ENCODE measurements around the gene METTL2B.
"Not testable (repeated sequence)": the region's sequence is repeated elsewhere in the genome, so short reads cannot be mapped to it uniquely, and the experiment has no call there.

METTL2B gene

GRCh38 chr7:128476402-128477335 lies at the start of gene METTL2B:
Gene METTL2B, plus strand, starts transcription at chr7:128476748. Its CDS starts 18 bp downstream, at chr7:128476766.
- peak within 1 kb of the TSS; percentile 83 for H3K9ac ChIP-seq (ENCODE audit: low read depth, low read length)
- H3K9me3 ChIP-seq (ENCODE audit: control insufficient read depth, insufficient read depth, low read length); H3K36me3 ChIP-seq (ENCODE audit: control insufficient read depth, insufficient read depth, low read length); H3K27me3 ChIP-seq (ENCODE audit: control insufficient read depth, insufficient read depth, low read length); H3K4me1 ChIP-seq (ENCODE audit: control insufficient read depth, insufficient read depth, low read length): not testable (repeated sequence)
- peak within 1 kb of the TSS; percentile 82 for H3K4me3 ChIP-seq (ENCODE audit: low read depth, low read length)

- H3K27me3 ChIP-seq (ENCODE audit: control insufficient read depth, insufficient read depth, low read length) = peaks cover 7% of the 10 kb centered on the region
- no peak overlapping the region for H3K4me3 ChIP-seq (ENCODE audit: low read depth, low read length)
- peaks cover 11% of the 10 kb centered on the region for H3K4me1 ChIP-seq (ENCODE audit: control insufficient read depth, insufficient read depth, low read length)
- no peaks in the 10 kb centered on the region for H3K9me3 ChIP-seq (ENCODE audit: control insufficient read depth, insufficient read depth, low read length)
- H3K9ac ChIP-seq (ENCODE audit: low read depth, low read length) = no peak overlapping the region
- H3K36me3 ChIP-seq (ENCODE audit: control insufficient read depth, insufficient read depth, low read length) = no peaks in the 10 kb centered on the region
Measured at GRCh38 chr7:128427289-128427891, 49.2 kb upstream of the METTL2B start.

GRCh38 chr7:128430207-128430606 lies 46.3 kb upstream of the METTL2B start:
- Histone ChIP-seq H3K9ac (ENCODE audit: low read depth, low read length) (no peak overlapping the region), H3K27me3 (ENCODE audit: control insufficient read depth, insufficient read depth, low read length) (no peaks in the 10 kb centered on the region), H3K36me3 (ENCODE audit: control insufficient read depth, insufficient read depth, low read length) (no peaks in the 10 kb centered on the region), H3K4me3 (ENCODE audit: low read depth, low read length) (no peak overlapping the region), H3K4me1 (ENCODE audit: control insufficient read depth, insufficient read depth, low read length) (peaks cover 16% of the 10 kb centered on the region), H3K9me3 (ENCODE audit: control insufficient read depth, insufficient read depth, low read length) (no peaks in the 10 kb centered on the region)

GRCh38 chr7:128431221-128431620 lies 45.3 kb upstream of the METTL2B start:
- H3K9me3 ChIP-seq (ENCODE audit: control insufficient read depth, insufficient read depth, low read length) = no peaks in the 10 kb centered on the region
- no peak overlapping the region for H3K9ac ChIP-seq (ENCODE audit: low read depth, low read length)
- peaks cover 24% of the 10 kb centered on the region for H3K4me1 ChIP-seq (ENCODE audit: control insufficient read depth, insufficient read depth, low read length)
- no peak overlapping the region for H3K4me3 ChIP-seq (ENCODE audit: low read depth, low read length)
- no peaks in the 10 kb centered on the region for H3K27me3 ChIP-seq (ENCODE audit: control insufficient read depth, insufficient read depth, low read length)
- H3K36me3 ChIP-seq (ENCODE audit: control insufficient read depth, insufficient read depth, low read length) = no peaks in the 10 kb centered on the region

- Histone ChIP-seq H3K4me3 (ENCODE audit: low read depth, low read length) (no peak overlapping the region), H3K9ac (ENCODE audit: low read depth, low read length) (no peak overlapping the region), H3K4me1 (ENCODE audit: control insufficient read depth, insufficient read depth, low read length) (peaks cover 24% of the 10 kb centered on the region)
Measured at GRCh38 chr7:128431754-128432153, 44.8 kb upstream of the METTL2B start.

GRCh38 chr7:128434413-128435326 lies 41.9 kb upstream of the METTL2B start:
- Histone ChIP-seq H3K9me3 (ENCODE audit: control insufficient read depth, insufficient read depth, low read length) (no peaks in the 10 kb centered on the region), H3K9ac (ENCODE audit: low read depth, low read length) (no peak overlapping the region), H3K36me3 (ENCODE audit: control insufficient read depth, insufficient read depth, low read length) (no peaks in the 10 kb centered on the region), H3K4me3 (ENCODE audit: low read depth, low read length) (peak overlapping the region; percentile 7), H3K4me1 (ENCODE audit: control insufficient read depth, insufficient read depth, low read length) (peaks cover 24% of the 10 kb centered on the region), H3K27me3 (ENCODE audit: control insufficient read depth, insufficient read depth, low read length) (no peaks in the 10 kb centered on the region)

More at GRCh38 chr7:128431754-128432153, 44.8 kb upstream of the METTL2B start:
- Histone ChIP-seq H3K9me3 (ENCODE audit: control insufficient read depth, insufficient read depth, low read length) (no peaks in the 10 kb centered on the region), H3K27me3 (ENCODE audit: control insufficient read depth, insufficient read depth, low read length) (no peaks in the 10 kb centered on the region), H3K36me3 (ENCODE audit: control insufficient read depth, insufficient read depth, low read length) (no peaks in the 10 kb centered on the region)

- Histone ChIP-seq H3K9me3 (ENCODE audit: control insufficient read depth, insufficient read depth, low read length) (no peaks in the 10 kb centered on the region), H3K9ac (ENCODE audit: low read depth, low read length) (no peak overlapping the region), H3K36me3 (ENCODE audit: control insufficient read depth, insufficient read depth, low read length) (no peaks in the 10 kb centered on the region), H3K4me1 (ENCODE audit: control insufficient read depth, insufficient read depth, low read length) (peaks cover 24% of the 10 kb centered on the region), H3K4me3 (ENCODE audit: low read depth, low read length) (no peak overlapping the region), H3K27me3 (ENCODE audit: control insufficient read depth, insufficient read depth, low read length) (no peaks in the 10 kb centered on the region)
Measured at GRCh38 chr7:128435327-128435686, 41.2 kb upstream of the METTL2B start.

GRCh38 chr7:128437426-128438332 lies 38.9 kb upstream of the METTL2B start:
- Histone ChIP-seq H3K4me3 (ENCODE audit: low read depth, low read length) (no peak overlapping the region), H3K9me3 (ENCODE audit: control insufficient read depth, insufficient read depth, low read length) (no peaks in the 10 kb centered on the region), H3K9ac (ENCODE audit: low read depth, low read length) (no peak overlapping the region), H3K27me3 (ENCODE audit: control insufficient read depth, insufficient read depth, low read length) (no peaks in the 10 kb centered on the region), H3K36me3 (ENCODE audit: control insufficient read depth, insufficient read depth, low read length) (no peaks in the 10 kb centered on the region), H3K4me1 (ENCODE audit: control insufficient read depth, insufficient read depth, low read length) (peaks cover 13% of the 10 kb centered on the region)

GRCh38 chr7:128442356-128442755 lies 34.2 kb upstream of the METTL2B start:
- peaks cover 7% of the 10 kb centered on the region for H3K4me1 ChIP-seq (ENCODE audit: control insufficient read depth, insufficient read depth, low read length)
- H3K4me3 ChIP-seq (ENCODE audit: low read depth, low read length) = no peak overlapping the region
- H3K36me3 ChIP-seq (ENCODE audit: control insufficient read depth, insufficient read depth, low read length) = no peaks in the 10 kb centered on the region
- no peaks in the 10 kb centered on the region for H3K27me3 ChIP-seq (ENCODE audit: control insufficient read depth, insufficient read depth, low read length)
- no peaks in the 10 kb centered on the region for H3K9me3 ChIP-seq (ENCODE audit: control insufficient read depth, insufficient read depth, low read length)
- H3K9ac ChIP-seq (ENCODE audit: low read depth, low read length) = no peak overlapping the region

- Histone ChIP-seq H3K4me1 (ENCODE audit: control insufficient read depth, insufficient read depth, low read length) (peaks cover 7% of the 10 kb centered on the region), H3K27me3 (ENCODE audit: control insufficient read depth, insufficient read depth, low read length) (no peaks in the 10 kb centered on the region), H3K36me3 (ENCODE audit: control insufficient read depth, insufficient read depth, low read length) (no peaks in the 10 kb centered on the region), H3K4me3 (ENCODE audit: low read depth, low read length) (no peak overlapping the region), H3K9me3 (ENCODE audit: control insufficient read depth, insufficient read depth, low read length) (no peaks in the 10 kb centered on the region), H3K9ac (ENCODE audit: low read depth, low read length) (no peak overlapping the region)
Measured at GRCh38 chr7:128443831-128444600, 32.5 kb upstream of the METTL2B start.

Measured in iPS-15b (cell line).